T-helper 1 cell (primary cell): ENCODE measurements around the gene TCF20.

Experiments
- DNase-seq, 5 donors: peaks; one replicate each; pipeline ENCODE4 v3.0.0-alpha.2; 2012 to 2020

TCF20 gene

DNA sequence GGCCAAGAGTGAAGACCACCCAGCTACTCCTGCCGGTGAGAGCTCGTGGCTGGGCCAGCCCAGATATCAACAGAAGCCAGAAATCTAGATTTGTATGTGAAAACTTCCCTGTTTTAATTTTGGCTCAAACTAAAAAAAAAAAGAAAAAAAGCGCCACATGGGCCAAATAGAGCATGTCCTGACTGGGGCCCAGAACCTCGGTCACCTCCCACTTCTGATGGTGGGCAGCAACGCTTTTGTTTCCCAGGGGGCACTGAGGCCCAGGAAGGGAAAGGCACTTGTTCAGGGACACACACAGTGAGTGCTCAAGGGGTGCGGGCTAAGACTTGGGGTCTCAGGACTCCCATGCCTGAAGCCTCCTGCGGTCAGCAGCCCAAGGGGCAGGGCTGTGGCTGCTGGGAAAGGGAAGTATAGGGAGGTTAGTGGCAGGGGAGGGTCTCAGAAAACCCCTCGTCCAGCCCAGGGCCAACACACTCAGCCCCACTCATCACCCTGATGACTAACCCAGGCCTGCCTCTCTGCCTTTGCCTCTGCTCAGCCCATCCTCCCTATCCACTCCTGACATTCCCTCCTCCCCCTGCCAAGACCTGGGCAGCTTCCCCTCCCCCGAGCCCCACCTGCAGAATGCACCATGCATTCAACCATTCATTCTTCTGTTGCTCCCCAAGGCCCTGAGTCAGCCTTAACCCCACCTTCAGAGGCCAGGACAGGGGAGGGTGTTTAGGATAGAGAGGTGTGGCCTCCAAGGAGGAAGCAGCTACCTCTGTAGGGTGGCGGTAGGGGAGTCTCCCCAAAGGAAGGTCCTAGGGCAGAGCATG lies 30.0 kb upstream of the TCF20 start:
- peak in 3 of 5 donors; percentile 15 to 53 (median 34) for DNase-seq

DNA sequence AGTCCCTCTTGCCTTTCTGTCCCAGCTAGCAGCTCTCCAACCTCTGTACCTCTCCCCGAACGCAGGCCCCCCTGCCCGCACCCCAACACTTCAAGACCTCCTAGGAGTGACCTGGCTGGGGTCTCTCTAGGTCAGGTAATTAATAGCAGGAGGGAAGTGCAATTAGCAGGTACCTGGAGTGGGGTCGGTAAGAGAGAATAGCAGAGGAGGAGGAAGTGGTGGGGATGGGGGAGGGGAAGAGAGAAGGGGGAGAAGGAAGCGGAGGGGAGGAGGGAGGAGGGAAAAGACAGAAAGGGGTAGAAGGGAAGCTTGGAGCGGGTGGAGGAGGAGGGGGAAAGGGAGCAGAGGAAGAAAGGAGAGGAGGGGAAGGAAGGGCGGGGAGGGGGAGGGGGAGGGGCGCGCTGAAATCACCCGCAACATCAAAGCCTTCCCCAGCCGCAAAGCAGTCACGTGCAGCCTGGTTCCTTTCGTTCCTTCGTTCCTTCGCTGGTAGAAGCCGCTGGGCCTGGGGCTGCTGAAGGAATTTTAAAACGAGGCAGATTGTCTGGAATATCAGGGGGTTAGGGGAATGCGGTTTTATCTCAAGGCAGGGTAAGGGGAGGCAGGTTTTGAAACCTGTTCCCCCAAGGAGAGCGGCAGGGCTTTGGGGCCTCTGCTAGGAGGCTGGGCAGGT lies 29.3 kb upstream of the TCF20 start:
- DNase-seq, result peak; percentile 55 to 68 (median 63)

DNA sequence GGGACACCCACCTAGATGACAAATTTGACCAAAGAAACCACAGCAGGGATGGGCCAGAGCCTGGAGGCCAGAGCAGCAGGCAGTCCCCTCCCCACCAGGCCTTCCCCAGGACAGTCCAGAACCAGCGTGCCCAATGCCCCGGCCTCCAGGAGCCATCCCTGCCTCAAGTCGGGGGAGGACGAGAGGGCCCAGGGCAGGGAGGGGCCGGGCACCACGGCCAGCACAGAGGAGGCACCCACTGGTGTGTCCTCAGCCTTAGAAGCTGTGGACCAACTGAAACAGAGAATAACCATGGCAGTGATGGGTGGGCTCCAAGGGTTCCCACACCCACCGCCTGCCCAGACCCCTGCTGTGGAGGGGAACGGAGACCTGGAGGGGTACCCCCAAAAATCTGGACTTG lies 28.3 kb upstream of the TCF20 start:
- DNase-seq, result no peak

GRCh38 chr22:42297778-42298177 lies 27.3 kb upstream of the TCF20 start:
- no peak for DNase-seq

DNA sequence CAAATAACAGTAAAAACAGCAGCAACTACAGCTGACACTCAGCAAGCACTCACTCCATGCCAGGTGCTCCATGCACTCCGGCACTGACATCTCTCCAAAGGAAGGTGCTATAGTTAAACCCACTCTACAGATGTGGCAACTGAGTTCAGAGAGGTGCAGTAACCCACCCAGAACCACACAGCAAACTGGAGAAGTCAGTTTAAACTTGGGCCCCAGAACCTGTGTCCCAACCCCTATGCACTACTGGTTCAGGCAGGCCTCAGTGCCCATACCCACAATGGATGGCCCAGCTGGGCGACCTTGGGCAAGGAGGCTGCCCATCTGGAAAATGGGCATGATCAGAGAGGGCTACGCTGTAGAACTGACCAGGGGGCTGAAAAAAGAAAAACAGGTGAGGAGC lies 26.4 kb upstream of the TCF20 start:
- DNase-seq, result no peak

DNA sequence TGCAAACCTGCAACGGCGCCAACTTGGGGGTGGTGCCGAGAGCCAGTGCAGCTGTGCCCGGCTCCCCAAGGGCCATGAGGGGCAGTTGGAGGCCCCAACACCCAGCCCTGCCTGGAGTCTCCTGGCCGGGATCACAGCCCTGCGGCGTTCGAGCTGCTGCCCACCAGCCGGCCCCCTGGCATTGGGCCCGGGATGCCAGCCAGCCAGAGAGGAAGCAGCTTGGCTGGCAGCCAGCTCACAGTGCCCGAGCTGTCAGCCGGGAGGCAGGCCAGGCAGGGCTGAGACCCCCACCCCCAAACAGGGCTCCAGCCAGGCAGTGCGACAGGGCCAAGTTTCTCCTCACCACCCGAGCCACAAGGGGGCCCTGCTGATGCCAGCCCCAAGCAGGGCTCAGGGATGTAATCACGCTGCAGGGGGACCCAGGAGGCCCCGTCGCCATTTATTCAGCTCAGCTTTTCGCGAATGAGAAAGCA lies 26.0 kb upstream of the TCF20 start:
- no peak for DNase-seq

DNA sequence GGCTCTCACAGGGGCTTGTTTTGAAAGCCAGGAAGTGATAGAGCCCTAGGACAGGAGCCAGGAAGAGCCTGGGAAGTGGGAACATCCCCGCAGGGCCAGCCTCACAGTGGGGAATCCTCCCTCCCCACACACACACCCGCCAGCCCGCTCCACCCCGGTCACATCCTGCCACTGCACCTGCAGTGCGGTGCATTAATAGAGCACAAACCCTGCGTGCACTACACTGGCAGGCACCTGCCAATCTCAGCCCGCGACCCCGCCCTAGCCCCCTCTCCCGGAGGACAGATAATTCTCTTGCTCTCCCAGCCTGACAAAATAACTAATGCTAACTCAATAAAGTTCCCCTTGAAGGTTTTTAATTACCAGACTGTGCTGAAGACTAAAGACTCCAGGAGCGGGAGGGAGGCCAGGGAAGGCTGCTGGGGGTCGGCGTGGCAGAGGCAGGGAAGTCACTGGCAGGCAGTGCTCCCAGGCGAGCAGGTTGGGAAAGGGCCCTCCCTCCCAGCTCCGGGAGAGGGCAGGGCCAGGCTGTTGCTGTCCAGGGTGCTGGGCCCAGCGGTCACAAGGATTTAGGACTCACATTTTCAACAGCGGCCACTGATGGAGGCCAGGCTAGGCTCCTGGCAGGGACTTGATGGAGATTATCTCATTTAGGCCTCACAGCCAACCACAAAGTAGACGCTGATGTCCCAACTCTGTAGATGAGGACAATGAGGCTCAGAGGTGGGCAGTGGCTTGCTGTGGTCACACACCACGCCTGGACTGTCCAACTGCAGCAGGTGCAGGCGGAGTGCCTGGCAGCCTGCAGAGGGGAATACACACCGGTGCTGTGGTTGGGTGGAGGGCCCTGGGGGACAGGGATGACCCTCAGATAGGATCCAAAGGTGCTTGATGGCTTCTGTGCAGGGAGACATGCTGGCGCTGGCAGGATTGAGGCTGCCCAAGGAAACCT lies 23.9 kb upstream of the TCF20 start:
- peak in 2 of 5 donors; percentile 20 to 31 for DNase-seq

DNA sequence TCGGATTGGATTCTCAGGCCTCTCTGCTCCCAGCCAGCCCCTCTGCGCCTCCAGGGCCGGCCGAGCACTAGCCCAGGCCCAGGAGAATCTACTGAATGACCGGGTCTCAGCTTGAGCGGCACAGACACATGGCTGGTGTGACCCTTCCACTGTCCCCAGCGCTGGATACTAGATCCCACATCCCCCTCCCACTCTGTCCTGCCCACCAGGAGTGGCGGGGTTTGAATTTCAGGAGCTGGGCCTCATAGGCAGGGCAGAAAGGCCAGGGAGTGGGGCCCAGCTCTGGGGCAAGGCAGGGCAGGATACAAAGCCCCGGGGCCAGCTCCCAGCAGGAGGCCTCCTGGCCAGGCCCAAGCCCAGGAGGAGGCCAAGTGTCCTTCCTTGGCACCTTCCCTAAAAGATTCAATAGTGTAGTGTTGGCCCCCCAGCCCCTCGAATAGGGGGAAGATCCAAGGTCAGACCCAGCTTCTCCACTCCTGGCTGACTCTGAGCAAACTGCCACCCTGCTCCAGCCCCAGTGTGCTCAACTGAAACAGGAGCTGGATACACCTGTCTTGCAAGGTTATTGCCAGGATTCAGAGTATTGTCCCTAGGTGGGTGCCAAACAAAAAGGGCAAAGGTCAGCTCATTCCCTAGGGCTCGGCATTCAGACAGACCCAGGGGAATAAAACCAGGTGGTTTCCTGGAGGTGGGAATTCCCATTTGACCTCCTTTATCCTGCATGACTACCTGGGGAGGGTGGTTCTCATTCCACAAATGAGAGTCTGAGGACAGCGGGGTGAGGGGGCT lies 22.5 kb upstream of the TCF20 start:
- no peak for DNase-seq

- no peak for DNase-seq
Observed at GRCh38 chr22:42291287-42291686, 20.8 kb upstream of the TCF20 start.

- DNase-seq, result no peak
Observed at GRCh38 chr22:42289671-42290541, 19.5 kb upstream of the TCF20 start.

GRCh38 chr22:42288791-42289190 lies 18.3 kb upstream of the TCF20 start:
- no peak for DNase-seq

- DNase-seq, result no peak
Observed at GRCh38 chr22:42287174-42287890, 16.9 kb upstream of the TCF20 start.

DNA sequence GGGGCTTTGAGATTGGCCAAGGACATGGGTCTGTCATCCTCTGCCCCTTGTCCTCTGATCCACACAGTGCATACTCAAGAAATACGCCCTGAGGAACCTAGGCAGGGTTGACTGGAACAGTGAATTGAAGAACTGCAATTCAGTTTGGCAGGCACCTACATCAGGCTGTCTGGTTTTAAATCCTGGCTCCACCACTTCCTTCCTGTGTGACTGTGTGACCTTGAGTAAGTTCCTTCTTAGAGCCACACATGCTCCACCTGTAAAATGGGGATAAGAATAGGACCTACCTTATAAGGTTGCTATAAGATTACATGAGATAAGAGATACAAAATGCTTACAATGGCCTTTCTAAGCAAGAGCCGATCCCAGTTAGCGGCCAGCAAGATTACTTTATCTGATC lies 15.8 kb upstream of the TCF20 start:
- DNase-seq, result peak in 3 of 5 donors; percentile 22 to 69 (median 29)

DNA sequence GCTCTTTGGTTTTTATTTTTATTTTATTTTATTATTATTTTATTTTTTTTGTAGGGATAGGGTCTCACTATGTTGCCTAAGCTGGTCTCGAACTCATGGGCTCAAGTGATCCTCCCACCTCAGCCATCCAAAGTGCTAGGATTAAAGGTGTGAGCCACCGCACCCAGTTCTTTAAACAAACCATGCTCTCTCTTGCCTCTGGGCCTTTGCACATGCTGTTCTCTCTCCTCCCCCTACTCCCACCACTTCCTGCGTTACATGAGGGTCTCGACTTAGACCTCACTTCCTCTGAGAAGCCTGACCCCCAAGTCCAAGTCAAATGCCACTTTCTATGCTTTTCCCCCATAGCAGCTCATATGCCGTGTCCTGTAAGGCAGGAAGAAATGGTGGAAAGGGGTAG lies 15.2 kb upstream of the TCF20 start:
- no peak for DNase-seq

DNA sequence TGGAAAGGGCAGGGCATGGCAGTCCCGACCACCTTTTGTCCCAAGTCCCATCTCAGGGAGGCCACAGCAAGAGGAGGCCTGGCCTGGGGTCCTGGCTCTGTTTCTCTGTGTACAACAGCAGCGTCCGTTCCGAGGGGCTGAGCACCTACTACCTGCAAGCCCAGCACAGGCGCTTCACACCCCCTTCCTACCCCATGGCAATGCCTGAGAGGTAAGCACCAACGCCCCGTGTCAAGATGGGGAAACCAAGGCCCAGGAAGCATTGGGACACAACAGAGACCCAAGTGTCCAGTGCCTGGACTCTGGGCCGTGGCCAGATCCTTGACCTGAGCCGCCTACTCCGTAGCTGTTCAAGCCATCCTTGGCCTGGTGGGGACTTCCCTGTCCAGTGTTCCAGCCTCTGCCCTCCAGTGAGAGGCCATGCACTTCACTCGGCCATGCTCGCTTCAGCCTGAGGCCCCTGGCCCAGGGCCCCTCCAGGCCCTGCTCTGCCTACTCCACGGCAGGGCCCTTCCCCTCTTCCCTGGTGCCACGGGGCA lies 14.3 kb upstream of the TCF20 start:
- DNase-seq, result no peak

DNA sequence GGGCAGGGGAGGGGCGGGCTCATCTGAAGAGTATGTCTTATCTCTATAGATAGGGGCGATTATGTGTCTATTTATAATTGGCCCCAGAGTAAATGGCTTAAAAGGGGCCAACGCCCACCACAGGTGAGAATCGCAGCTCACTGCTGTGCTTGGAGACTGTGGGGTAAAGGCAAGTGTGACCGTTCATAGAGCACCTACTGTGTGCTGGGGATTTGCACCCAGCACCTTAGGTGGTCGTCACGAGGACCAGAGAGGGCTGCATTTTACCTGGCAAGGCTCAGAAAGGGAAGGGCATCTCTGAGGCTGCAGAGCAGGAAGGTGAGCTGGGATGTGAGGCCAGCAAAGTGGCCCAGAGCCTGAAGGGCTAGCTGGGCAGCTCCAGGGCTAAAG lies 13.7 kb upstream of the TCF20 start:
- no peak for DNase-seq

GRCh38 chr22:42283278-42284201 lies 13.1 kb upstream of the TCF20 start:
- peak in 3 of 5 donors; percentile 23 to 47 (median 27) for DNase-seq

DNA sequence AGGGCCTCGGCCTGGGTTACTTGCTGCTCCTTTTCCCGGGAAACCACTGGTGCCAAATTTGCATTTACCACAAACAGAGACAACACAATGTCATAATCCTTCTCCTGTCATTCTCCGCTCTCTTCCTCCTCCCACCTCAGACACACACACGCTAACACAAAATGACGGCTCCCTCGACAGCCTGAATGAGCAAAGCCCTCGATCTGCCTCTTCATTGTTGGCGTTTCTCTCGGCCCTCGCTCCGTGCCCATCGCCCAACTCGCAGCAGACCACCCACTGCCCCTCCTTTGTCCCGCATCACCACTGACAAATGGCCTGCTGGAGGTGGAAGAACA lies 12.5 kb upstream of the TCF20 start:
- no peak for DNase-seq
